Neuronal stem cell (in vitro differentiated cells): ENCODE results near the gene HIP1R.

ENCODE experiments used
- DNase-seq: peaks from one replicate; pipeline ENCODE4 v3.0.0-alpha.2; 2013; ENCODE audit warnings: low spot score
- H2AFZ ChIP-seq: one replicate; pipeline ENCODE4 v1.6.1; 2013; ENCODE audit warnings: mild to moderate bottlenecking, low read length, inconsistent platforms
- H2AK5ac ChIP-seq: 2 replicates; pipeline ENCODE4 v1.6.1; 2013; ENCODE audit warnings: low read depth, mild to moderate bottlenecking, inconsistent platforms, low read length, moderate library complexity, mixed read lengths
- H2BK120ac ChIP-seq: 2 replicates; pipeline ENCODE4 v1.6.1; 2013; ENCODE audit warnings: low read depth, mild to moderate bottlenecking, inconsistent platforms, low read length, moderate library complexity, mixed read lengths
- H2BK12ac ChIP-seq: one replicate; pipeline ENCODE4 v1.6.1; 2013; ENCODE audit warnings: low read length, inconsistent platforms
- H2BK15ac ChIP-seq: 2 replicates; pipeline ENCODE4 v1.6.1; 2013; ENCODE audit warnings: mild to moderate bottlenecking, low read length, inconsistent platforms, mixed read lengths
- H2BK5ac ChIP-seq: one replicate; pipeline ENCODE4 v1.6.1; 2013; ENCODE audit warnings: inconsistent platforms, mild to moderate bottlenecking, low read length, moderate library complexity
- H3K14ac ChIP-seq: one replicate; pipeline ENCODE4 v1.6.1; 2013; ENCODE audit warnings: low read length, inconsistent platforms
- H3K18ac ChIP-seq: 2 replicates; pipeline ENCODE4 v1.6.1; 2013; ENCODE audit warnings: low read length, inconsistent platforms
- H3K23ac ChIP-seq: 2 replicates; pipeline ENCODE4 v1.6.1; 2013; ENCODE audit warnings: low read depth, mild to moderate bottlenecking, mixed read lengths, low read length, inconsistent platforms; ENCODE audit not compliant: poor library complexity
- H3K27ac ChIP-seq: replicated peaks from 3 replicates; pipeline ENCODE4 v1.5.1; 2013; ENCODE audit warnings: low read length, inconsistent platforms
- H3K27me3 ChIP-seq, 3 experiments: 2 replicates each; pipeline ENCODE4 v1.6.1; 2013; ENCODE audit warnings: low read length in 3 of 3, mild to moderate bottlenecking in 2 of 3, inconsistent platforms in 1 of 3, low read depth in 1 of 3, mixed read lengths in 1 of 3, moderate library complexity in 1 of 3; ENCODE audit not compliant: control insufficient read depth in 3 of 3, insufficient read depth in 3 of 3
- H3K36me3 ChIP-seq, 2 donors: replicated peaks in 1 of 2; 2 replicates each; pipeline ENCODE4 v1.6.1; 2013; ENCODE audit warnings: low read length in 2 of 2; ENCODE audit not compliant: control insufficient read depth in 2 of 2, insufficient read depth in 2 of 2
- H3K4ac ChIP-seq: 2 replicates; pipeline ENCODE4 v1.6.1; 2013; ENCODE audit warnings: inconsistent platforms, mild to moderate bottlenecking, low read length, moderate library complexity
- H3K4me1 ChIP-seq, 2 donors: 1 replicate in 1 of 2; 2 replicates in 1 of 2; pipeline ENCODE4 v1.6.1; 2013; ENCODE audit warnings: low read length in 2 of 2, low read depth in 1 of 2; ENCODE audit not compliant: control insufficient read depth in 2 of 2, insufficient read depth in 1 of 2
- H3K4me2 ChIP-seq: one replicate; pipeline ENCODE4 v1.6.1; 2013; ENCODE audit warnings: mild to moderate bottlenecking, low read length, inconsistent platforms; ENCODE audit not compliant: insufficient read depth, poor library complexity, severe bottlenecking
- H3K4me3 ChIP-seq, 2 donors: 2 replicates each; pipeline ENCODE4 v1.5.1; 2013; ENCODE audit warnings: low read length in 2 of 2, mild to moderate bottlenecking in 2 of 2, inconsistent platforms in 1 of 2, moderate library complexity in 1 of 2
- H3K79me1 ChIP-seq: one replicate; pipeline ENCODE4 v1.6.1; 2013; ENCODE audit warnings: low read depth, mild to moderate bottlenecking, inconsistent platforms, low read length, moderate library complexity
- H3K9ac ChIP-seq: one replicate; pipeline ENCODE4 v1.6.1; 2013; ENCODE audit warnings: mild to moderate bottlenecking, low read depth, low read length, inconsistent platforms; ENCODE audit not compliant: poor library complexity
- H3K9me3 ChIP-seq, 2 donors: replicated peaks in 1 of 2; 2 replicates each; pipeline versions ENCODE3 to v1.6.1; 2013; ENCODE audit warnings: low read length in 2 of 2, mild to moderate bottlenecking in 2 of 2, inconsistent platforms in 1 of 2, low read depth in 1 of 2, mixed read lengths in 1 of 2, moderate library complexity in 1 of 2; ENCODE audit not compliant: control insufficient read depth in 2 of 2, insufficient read depth in 1 of 2
- H4K8ac ChIP-seq: one replicate; pipeline ENCODE4 v1.6.1; 2013; ENCODE audit warnings: low read depth, mild to moderate bottlenecking, inconsistent platforms, low read length, moderate library complexity
- H4K91ac ChIP-seq: one replicate; pipeline ENCODE4 v1.6.1; 2013; ENCODE audit warnings: low read length, low read depth, mild to moderate bottlenecking, inconsistent platforms; ENCODE audit not compliant: poor library complexity
- WGBS, 2 donors: extraction: QIAGEN DNeasy Blood & Tissue Kit; methylation state at CpG; one replicate each; pipeline ENCODE4 v1.1.7; 2013; ENCODE audit warnings: missing lambda C conversion rate in 2 of 2, mixed read lengths in 1 of 2; ENCODE audit not compliant: insufficient read length in 2 of 2, insufficient replicate concordance in 1 of 2; ENCODE audit errors: extremely low coverage in 2 of 2; 5-methylcytosine and 5-hydroxymethylcytosine counted together

HIP1R gene

DNA sequence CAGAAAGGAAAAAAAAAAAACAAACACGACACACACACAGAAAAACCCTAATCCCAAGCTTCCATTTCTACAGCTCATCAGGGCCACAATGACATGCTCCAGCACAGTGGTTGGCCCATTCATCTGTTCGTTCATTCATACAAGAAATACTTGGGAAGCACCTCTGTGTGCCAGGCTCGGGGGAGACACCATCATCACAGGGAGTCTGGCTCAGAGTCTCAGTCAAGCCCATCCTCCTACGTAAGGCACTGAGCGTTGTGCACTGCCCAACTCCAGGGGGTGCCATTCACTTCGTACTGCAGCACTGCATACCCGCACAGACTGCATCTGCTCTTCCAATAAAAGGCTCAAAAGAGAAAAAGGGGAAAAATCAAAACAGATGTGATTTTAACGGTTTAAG lies 45.4 kb downstream of the HIP1R start:
- no peak overlapping the region for H2BK15ac ChIP-seq
- DNase-seq = no peak
- H4K8ac ChIP-seq = no peak overlapping the region
- no peak overlapping the region for H3K23ac ChIP-seq
- no peaks in the 10 kb centered on the region for H3K27me3 ChIP-seq
- H2AK5ac ChIP-seq = no peak overlapping the region
- no peak overlapping the region for H3K4me2 ChIP-seq
- no CpG with 5 or more reads among the region's 8 CpGs for WGBS, 2 donors
- H4K91ac ChIP-seq = no peak overlapping the region
- H2BK12ac ChIP-seq = no peak overlapping the region
- H3K14ac ChIP-seq = no peak overlapping the region
- H3K18ac ChIP-seq = no peak overlapping the region
- no peak overlapping the region for H2BK5ac ChIP-seq
- peaks cover 10 to 14% of the 10 kb centered on the region in 2 donors for H3K4me1 ChIP-seq
- H3K9me3 ChIP-seq = peaks cover 0 to 2% of the 10 kb centered on the region in 2 donors
- no peak overlapping the region for H2BK120ac ChIP-seq
- H3K79me1 ChIP-seq = peaks cover 5% of the 10 kb centered on the region
- H3K27ac ChIP-seq = no peak overlapping the region
- no peak overlapping the region for H2AFZ ChIP-seq
- H3K9ac ChIP-seq = no peak overlapping the region
- H3K4me3 ChIP-seq = no peak overlapping the region
- H3K4ac ChIP-seq = no peak overlapping the region
- peaks cover 0 to 14% of the 10 kb centered on the region in 2 donors for H3K36me3 ChIP-seq

DNA sequence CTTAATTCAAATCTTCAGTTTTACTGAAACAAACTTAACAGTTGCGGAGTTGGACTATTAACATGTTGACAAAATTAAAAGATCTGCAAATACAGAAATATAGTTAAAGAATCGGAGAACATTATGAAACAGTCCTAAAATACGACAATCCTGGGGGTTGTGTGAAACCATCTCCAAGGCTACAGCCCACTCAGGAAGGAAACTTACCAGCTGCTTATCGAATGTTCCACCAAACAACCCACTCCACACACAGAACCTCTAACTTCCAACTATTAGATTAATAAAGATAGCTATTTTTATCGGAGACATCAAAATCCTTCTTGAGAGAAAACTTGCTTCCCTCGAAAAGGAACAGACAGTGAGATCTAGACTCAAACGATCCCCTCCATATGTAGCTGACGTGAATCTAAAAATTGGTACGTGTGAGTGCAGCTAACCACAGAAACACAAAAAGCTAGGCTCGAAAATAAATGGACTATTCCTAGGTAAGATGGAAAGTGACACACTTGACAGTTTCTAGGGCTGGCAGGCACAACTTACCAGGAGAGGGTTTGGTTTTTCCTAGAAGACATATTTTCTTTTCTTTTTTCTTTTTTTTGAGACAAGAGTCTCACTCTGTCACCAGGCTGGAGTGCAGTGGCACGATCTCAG lies 47.8 kb downstream of the HIP1R start:
- Histone ChIP-seq H3K4me1 (peaks cover 21 to 30% of the 10 kb centered on the region in 2 donors), H4K8ac (no peak overlapping the region), H2BK5ac (no peak overlapping the region), H3K27ac (no peak overlapping the region), H3K79me1 (peaks cover 11% of the 10 kb centered on the region), H3K36me3 (peaks cover 0 to 14% of the 10 kb centered on the region in 2 donors), H2AFZ (no peak overlapping the region), H4K91ac (no peak overlapping the region), H3K23ac (no peak overlapping the region), H3K9me3 (peaks cover 0 to 2% of the 10 kb centered on the region in 2 donors), H3K27me3 (no peaks in the 10 kb centered on the region), H3K14ac (no peak overlapping the region), H2BK120ac (no peak overlapping the region), H2BK12ac (no peak overlapping the region), H3K4me2 (no peak overlapping the region), H3K18ac (no peak overlapping the region), H3K4me3 (no peak overlapping the region), H2BK15ac (no peak overlapping the region), H3K9ac (no peak overlapping the region), H3K4ac (no peak overlapping the region), H2AK5ac (no peak overlapping the region)
- no peak for DNase-seq
- WGBS, 2 donors = no CpG with 5 or more reads among the region's 11 CpGs

DNA sequence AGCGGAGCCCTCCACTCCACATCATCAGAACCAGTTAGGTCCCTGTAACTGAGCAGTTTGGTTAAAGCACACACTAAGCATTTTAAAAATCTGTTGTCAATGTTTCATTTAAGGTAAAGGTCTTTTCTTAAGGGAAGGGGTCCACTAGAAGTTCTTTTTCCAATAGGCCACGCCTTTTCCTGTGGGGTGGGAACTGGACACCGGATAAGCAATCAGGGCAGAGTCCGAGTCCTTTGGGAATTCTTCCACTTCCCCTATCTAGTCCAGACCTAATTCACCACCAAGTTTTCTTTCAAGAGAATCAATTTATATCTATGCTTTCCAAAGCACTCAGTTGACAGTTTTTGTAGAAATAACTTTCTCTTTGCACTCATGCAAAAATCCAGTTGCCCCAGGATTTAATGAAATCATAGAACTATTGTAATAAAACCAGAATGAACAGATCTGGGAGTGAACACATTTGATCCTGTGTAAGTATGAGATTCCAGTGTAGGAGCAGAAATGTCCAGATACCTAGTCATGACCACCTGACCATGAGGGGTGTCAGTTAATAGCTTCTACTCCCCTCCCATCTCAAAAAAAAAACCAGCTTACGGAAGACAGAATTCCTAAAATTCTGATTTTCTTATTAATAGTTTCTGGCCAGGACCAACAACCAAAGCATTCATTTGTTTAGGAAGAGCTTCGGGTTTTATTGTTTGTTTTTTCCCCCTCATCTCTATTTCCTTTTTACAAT lies 49.0 kb downstream of the HIP1R start:
- H4K8ac ChIP-seq = no peak overlapping the region

DNA sequence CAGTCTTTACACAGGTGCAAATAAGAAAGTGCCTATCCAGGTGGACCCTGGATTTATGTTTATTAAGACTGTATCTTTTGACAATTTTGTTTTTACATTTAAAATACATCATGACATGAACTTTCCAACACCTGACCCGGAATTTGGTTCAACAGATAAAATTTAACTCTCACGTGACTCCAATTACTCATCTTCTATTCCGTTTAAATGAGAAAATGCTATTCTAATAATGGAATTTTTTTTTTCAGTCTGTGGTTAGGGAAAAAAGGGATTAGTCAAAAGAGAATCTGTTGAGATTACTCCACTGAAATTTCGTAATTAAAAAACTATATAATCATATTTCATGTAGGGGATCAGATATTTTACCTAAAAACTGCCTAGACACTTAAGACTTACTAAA lies 49.6 kb downstream of the HIP1R start:
- H3K27ac ChIP-seq = no peak overlapping the region
- no peak overlapping the region for H2BK12ac ChIP-seq
- H2BK5ac ChIP-seq = no peak overlapping the region
- peaks cover 0 to 2% of the 10 kb centered on the region in 2 donors for H3K9me3 ChIP-seq
- H3K23ac ChIP-seq = no peak overlapping the region
- no peak overlapping the region for H3K4ac ChIP-seq
- H2AFZ ChIP-seq = no peak overlapping the region
- H3K4me2 ChIP-seq = no peak overlapping the region
- no peak overlapping the region for H4K91ac ChIP-seq
- DNase-seq = no peak
- no peaks in the 10 kb centered on the region for H3K27me3 ChIP-seq
- no peak overlapping the region for H3K14ac ChIP-seq
- no peak overlapping the region for H2BK15ac ChIP-seq
- H2AK5ac ChIP-seq = no peak overlapping the region
- H3K18ac ChIP-seq = no peak overlapping the region
- no peak overlapping the region for H3K9ac ChIP-seq
- H3K36me3 ChIP-seq = peaks cover 0 to 6% of the 10 kb centered on the region in 2 donors
- H4K8ac ChIP-seq = no peak overlapping the region
- H2BK120ac ChIP-seq = no peak overlapping the region
- peaks cover 11% of the 10 kb centered on the region for H3K79me1 ChIP-seq
- WGBS, 2 donors = no CpG with 5 or more reads among the region's 4 CpGs
- no peak overlapping the region for H3K4me3 ChIP-seq
- peaks cover 32 to 43% of the 10 kb centered on the region in 2 donors for H3K4me1 ChIP-seq

More for the DNA sequence above, 49.0 kb downstream of the HIP1R start:
- Histone ChIP-seq H2AFZ (no peak overlapping the region), H2BK12ac (no peak overlapping the region), H2BK5ac (no peak overlapping the region), H2BK120ac (no peak overlapping the region), H3K9me3 (peaks cover 0 to 2% of the 10 kb centered on the region in 2 donors), H3K27ac (no peak overlapping the region), H3K4ac (no peak overlapping the region), H3K4me3 (no peak overlapping the region), H3K79me1 (peaks cover 11% of the 10 kb centered on the region), H3K4me2 (no peak overlapping the region), H3K4me1 (peaks cover 31 to 41% of the 10 kb centered on the region in 2 donors), H4K91ac (no peak overlapping the region), H3K9ac (no peak overlapping the region), H3K27me3 (no peaks in the 10 kb centered on the region), H2AK5ac (no peak overlapping the region), H3K14ac (no peak overlapping the region), H3K23ac (no peak overlapping the region), H2BK15ac (no peak overlapping the region), H3K36me3 (peaks cover 0 to 8% of the 10 kb centered on the region in 2 donors), H3K18ac (no peak overlapping the region)
- WGBS, 2 donors = no CpG with 5 or more reads among the region's 6 CpGs
- no peak for DNase-seq
